GM19468 (cell line): Measurements from ENCODE around the gene GPR55.

Source experiments
- ATAC-seq: cut with Tn5 transposase; IDR thresholded peaks from one replicate; pipeline ENCODE4 v1.9.1; 2021; ENCODE audit warnings: mild to moderate bottlenecking, moderate library complexity, moderate number of reproducible peaks; ENCODE audit not compliant: unreplicated experiment; ENCODE audit errors: extremely low read depth

GPR55 gene

GRCh38 chr2:230871361-230872150 is 53.5 kb downstream of the GPR55 start:
- no peak for ATAC-seq

GRCh38 chr2:230870544-230871360 is 54.3 kb downstream of the GPR55 start:
- ATAC-seq, result no peak

- no peak for ATAC-seq
Observed at GRCh38 chr2:230869914-230870543, 55.0 kb downstream of the GPR55 start.

GRCh38 chr2:230868947-230869913 is 55.8 kb downstream of the GPR55 start:
- no peak for ATAC-seq

GRCh38 chr2:230868161-230868946 is 56.7 kb downstream of the GPR55 start:
- no peak for ATAC-seq

GRCh38 chr2:230866756-230867523 is 58.1 kb downstream of the GPR55 start:
- ATAC-seq, result no peak

GRCh38 chr2:230865766-230866755 is 59.0 kb downstream of the GPR55 start:
- no peak for ATAC-seq

- ATAC-seq, result no peak
Observed at GRCh38 chr2:230865307-230865765, 59.7 kb downstream of the GPR55 start.

- ATAC-seq, result peak; percentile 63
Observed at GRCh38 chr2:230864605-230865306, 60.3 kb downstream of the GPR55 start, which contains the start of gene ITM2C. TSS of gene ITM2C (plus strand) at chr2:230864942. CDS start at chr2:230865026, 84 bp downstream.

- ATAC-seq, result no peak
Observed at GRCh38 chr2:230864122-230864604, 60.9 kb downstream of the GPR55 start.

- no peak for ATAC-seq
Observed at GRCh38 chr2:230863442-230864121, 61.5 kb downstream of the GPR55 start.

GRCh38 chr2:230863031-230863430 is 62.0 kb downstream of the GPR55 start:
- ATAC-seq, result no peak

GRCh38 chr2:230862292-230862691 is 62.8 kb downstream of the GPR55 start:
- ATAC-seq, result no peak

- ATAC-seq, result no peak
Observed at GRCh38 chr2:230861552-230862255, 63.3 kb downstream of the GPR55 start.
